HepG2 (cell line): ENCODE results near the gene RAB3IP.

Source experiments
- FIP1L1 ChIP-seq: fragments of 200-400 bp; formaldehyde crosslinking; IDR thresholded peaks from 2 replicates; pipeline ENCODE4 v1.6.1; 2018; ENCODE audit warnings: low read depth, mild to moderate bottlenecking, low read length, moderate library complexity, borderline replicate concordance; ENCODE audit not compliant: insufficient read depth
- GATA4 ChIP-seq: sonication (generic); IDR thresholded peaks from 2 replicates; pipeline ENCODE4 v1.6.1; 2016; ENCODE audit warnings: antibody characterized with exemption, low read depth, borderline replicate concordance
- HCFC1 ChIP-seq: fragments of 150-350 bp; IDR thresholded peaks from 2 replicates; pipeline ENCODE4 v1.6.1; 2014; ENCODE audit warnings: low read depth, low read length
- HNRNPUL1 ChIP-seq: fragments of 200-400 bp; formaldehyde crosslinking; IDR thresholded peaks from 2 replicates; pipeline ENCODE4 v1.6.1; 2017; ENCODE audit warnings: low read depth, mild to moderate bottlenecking, low read length, moderate library complexity
- HOXA5 ChIP-seq: sonication (generic); formaldehyde crosslinking; IDR thresholded peaks from 2 replicates; pipeline ENCODE4 v1.4.0; 2020; ENCODE audit warnings: missing genetic modification reagents
- POLR2A ChIP-seq, 2 experiments: IDR thresholded peaks; 2 replicates each; pipeline ENCODE4 v1.6.1; 2011; ENCODE audit warnings: low read depth in 2 of 2, low read length in 2 of 2, mild to moderate bottlenecking in 1 of 2, moderate library complexity in 1 of 2; ENCODE audit not compliant: insufficient read depth in 1 of 2
- STAG1 ChIP-seq: sonication (generic); formaldehyde crosslinking; IDR thresholded peaks from 2 replicates; pipeline ENCODE4 v1.4.0; 2020; ENCODE audit warnings: missing genetic modification reagents
- SUZ12 ChIP-seq: fragments of 150-350 bp; IDR thresholded peaks from 2 replicates; pipeline ENCODE4 v1.6.1; 2014; ENCODE audit warnings: low read depth, low read length
- TAF1 ChIP-seq: sonication (generic); formaldehyde crosslinking; IDR thresholded peaks from 2 replicates; pipeline ENCODE4 v1.4.0; 2020; ENCODE audit warnings: missing genetic modification reagents
- TOPORS ChIP-seq: sonication (generic); formaldehyde crosslinking; IDR thresholded peaks from 2 replicates; pipeline ENCODE4 v1.8.0; 2023; ENCODE audit warnings: mild to moderate bottlenecking, missing genetic modification reagents
- ZNF740 ChIP-seq: sonication (generic); formaldehyde crosslinking; IDR thresholded peaks from 2 replicates; pipeline ENCODE4 v1.4.0; 2020; ENCODE audit warnings: missing genetic modification reagents
- ZNF800 ChIP-seq: sonication (generic); formaldehyde crosslinking; IDR thresholded peaks from 2 replicates; pipeline ENCODE4 v1.4.0; 2020; ENCODE audit warnings: missing genetic modification reagents

- no peak for TF ChIP-seq GATA4
- no peak for TF ChIP-seq HNRNPUL1
- no peak for TF ChIP-seq HOXA5 (CRISPR knock-in tag)
- TF ChIP-seq POLR2A (IDR thresholded peaks at IDR 0.05; ENCODE audit: insufficient read depth in 1 of 2, low read depth in 2 of 2, low read length in 2 of 2) = no peak
- TF ChIP-seq ZNF800 (CRISPR knock-in tag) = no peak
- TF ChIP-seq TOPORS (CRISPR knock-in tag) = no peak
- no peak for TF ChIP-seq ZNF740 (CRISPR knock-in tag)
- no peak for TF ChIP-seq FIP1L1
- no peak for TF ChIP-seq TAF1 (CRISPR knock-in tag)
- no peak for TF ChIP-seq HCFC1
- no peak for TF ChIP-seq SUZ12
- TF ChIP-seq STAG1 (CRISPR knock-in tag) = no peak
Measured at GRCh38 chr12:69698769-69699540, 39.7 kb upstream of the RAB3IP start, which contains the start of gene BEST3.
